H1 (cell line): Measurements from ENCODE around the gene ZIC3. TPM values are rescaled to one million over a fixed set of nuclear protein-coding genes. Genes with fewer than 3 reads are reported as not detected.

ENCODE experiments used
- CTCF ChIA-PET: fragments of 300-600 bp; sonication (Branson Sonifier 250); formaldehyde crosslinking; loops from one replicate; lab custom pipeline; 2021; ENCODE audit not compliant: partially characterized antibody; lab: Charles Lee
- POLR2A ChIA-PET: fragments of 300-600 bp; sonication (Branson Sonifier 250); formaldehyde crosslinking; loops from one replicate; lab custom pipeline; 2021; ENCODE audit warnings: inconsistent platforms; ENCODE audit not compliant: partially characterized antibody; lab: Charles Lee
- DNase-seq, 2 experiments: peaks; one replicate each; pipeline versions ENCODE4 v3.0.0 to v3.0.0-alpha.2; 2010 to 2022; ENCODE audit warnings: low spot score in 2 of 2, low read depth in 1 of 2, mixed read lengths in 1 of 2
- FAIRE-seq: peaks from 2 replicates; lab custom pipeline; 2011; peaks lifted over from hg19 to GRCh38; lab: Jason Lieb, UNC
- H2AFZ ChIP-seq: 2 replicates; pipeline ENCODE4 v1.8.1; 2012; ENCODE audit warnings: low read length, inconsistent platforms
- H2AK5ac ChIP-seq: 2 replicates; pipeline ENCODE4 v1.6.1; 2013; ENCODE audit warnings: low read depth, low read length
- H2BK120ac ChIP-seq: replicated peaks from 2 replicates; pipeline ENCODE3; 2013; ENCODE audit warnings: low read depth, low read length, inconsistent platforms
- H2BK12ac ChIP-seq: 2 replicates; pipeline ENCODE4 v1.6.1; 2013; ENCODE audit warnings: low read depth, low read length
- H2BK15ac ChIP-seq: 2 replicates; pipeline ENCODE4 v1.6.1; 2013; ENCODE audit warnings: low read length
- H2BK20ac ChIP-seq: 2 replicates; pipeline ENCODE4 v1.6.1; 2013; ENCODE audit warnings: low read length
- H2BK5ac ChIP-seq: 2 replicates; pipeline ENCODE4 v1.6.1; 2013; ENCODE audit warnings: low read depth, low read length
- H3K14ac ChIP-seq: 2 replicates; pipeline ENCODE4 v1.6.1; 2013; ENCODE audit warnings: inconsistent platforms; ENCODE audit not compliant: insufficient read length
- H3K18ac ChIP-seq: 2 replicates; pipeline ENCODE4 v1.6.1; 2013; ENCODE audit warnings: low read length; ENCODE audit errors: extremely low read depth
- H3K23ac ChIP-seq: 2 replicates; pipeline ENCODE4 v1.6.1; 2013; ENCODE audit warnings: inconsistent platforms; ENCODE audit not compliant: insufficient read length
- H3K23me2 ChIP-seq: 2 replicates; pipeline ENCODE4 v1.6.1; 2013; ENCODE audit warnings: low read depth, low read length
- H3K27ac ChIP-seq: 2 replicates; pipeline ENCODE4 v1.6.1; 2011; ENCODE audit warnings: low read depth, low read length, inconsistent platforms
- H3K27me3 ChIP-seq, 4 experiments: replicated peaks in 1 of 4; 1 replicate in 1 of 4; 2 replicates in 3 of 4; pipeline versions ENCODE4 v1.6.1 to v1.8.1; 2011 to 2013; ENCODE audit warnings: low read length in 3 of 4, mild to moderate bottlenecking in 3 of 4, inconsistent platforms in 2 of 4, mixed read lengths in 2 of 4, moderate library complexity in 1 of 4; ENCODE audit not compliant: control insufficient read depth in 3 of 4, insufficient read depth in 3 of 4; ENCODE audit errors: extremely low read depth in 1 of 4
- H3K36me3 ChIP-seq, 4 experiments: 2 replicates each; pipeline versions ENCODE4 v1.6.1 to v1.8.1; 2011 to 2013; ENCODE audit warnings: mild to moderate bottlenecking in 4 of 4, low read length in 3 of 4, moderate library complexity in 2 of 4, control low read depth in 1 of 4, inconsistent platforms in 1 of 4; ENCODE audit not compliant: insufficient read depth in 4 of 4, control insufficient read depth in 2 of 4
- H3K4ac ChIP-seq: replicated peaks from 2 replicates; pipeline ENCODE3; 2013; ENCODE audit warnings: low read length, low read depth, mixed read lengths, inconsistent platforms; ENCODE audit not compliant: insufficient read length
- H3K4me1 ChIP-seq, 4 experiments: replicated peaks in 1 of 4; 1 replicate in 1 of 4; 2 replicates in 3 of 4; pipeline versions ENCODE4 v1.6.1 to v1.8.1; 2011 to 2013; ENCODE audit warnings: low read length in 3 of 4, inconsistent platforms in 2 of 4, mixed read lengths in 1 of 4; ENCODE audit not compliant: insufficient read depth in 4 of 4, control insufficient read depth in 3 of 4
- H3K4me2 ChIP-seq, 2 experiments: 2 replicates each; pipeline versions ENCODE4 v1.6.1 to v1.8.1; 2011 to 2013; ENCODE audit warnings: low read depth in 2 of 2, low read length in 2 of 2, control low read depth in 1 of 2, inconsistent platforms in 1 of 2, mild to moderate bottlenecking in 1 of 2; ENCODE audit not compliant: insufficient read depth in 1 of 2
- H3K4me3 ChIP-seq, 4 experiments: fragments of 200-600, 300-600 bp in 1 of 4; sonication (generic), shearing (Covaris generic), sonication (Bioruptor Twin) in 1 of 4; 2 replicates each; pipeline versions ENCODE4 v1.5.1 to v1.8.1; 2011 to 2016; ENCODE audit warnings: low read length in 4 of 4, low read depth in 3 of 4, control low read depth in 2 of 4, inconsistent platforms in 2 of 4, mild to moderate bottlenecking in 2 of 4, mixed read lengths in 1 of 4, moderate library complexity in 1 of 4; ENCODE audit not compliant: insufficient read depth in 2 of 4; ENCODE audit errors: extremely low read depth in 1 of 4
- H3K56ac ChIP-seq: replicated peaks from 2 replicates; pipeline ENCODE3; 2013; ENCODE audit warnings: low read depth, mild to moderate bottlenecking, mixed read lengths, low read length, inconsistent platforms; ENCODE audit not compliant: insufficient read length
- H3K79me1 ChIP-seq: 2 replicates; pipeline ENCODE4 v1.6.1; 2013; ENCODE audit warnings: low read depth, low read length, control low read depth
- H3K79me2 ChIP-seq, 2 experiments: 2 replicates each; pipeline versions ENCODE4 v1.6.1 to v1.8.1; 2012 to 2013; ENCODE audit warnings: low read length in 2 of 2, mild to moderate bottlenecking in 2 of 2, inconsistent platforms in 1 of 2; ENCODE audit not compliant: insufficient read depth in 2 of 2, control insufficient read depth in 1 of 2
- H3K9ac ChIP-seq, 4 experiments: replicated peaks in 1 of 4; 1 replicate in 1 of 4; 2 replicates in 3 of 4; pipeline versions ENCODE4 v1.6.1 to v1.8.1; 2011 to 2013; ENCODE audit warnings: low read depth in 3 of 4, low read length in 3 of 4, control low read depth in 2 of 4, mild to moderate bottlenecking in 2 of 4, moderate library complexity in 2 of 4, inconsistent platforms in 1 of 4; ENCODE audit errors: extremely low read depth in 1 of 4
- H3K9me3 ChIP-seq, 2 experiments: 2 replicates each; pipeline versions ENCODE4 v1.6.1 to v1.8.1; 2012 to 2013; ENCODE audit warnings: mild to moderate bottlenecking in 2 of 2, moderate library complexity in 2 of 2, control low read depth in 1 of 2, inconsistent platforms in 1 of 2, low read depth in 1 of 2, low read length in 1 of 2, mixed read lengths in 1 of 2; ENCODE audit not compliant: insufficient read depth in 2 of 2
- H4K20me1 ChIP-seq, 2 experiments: replicated peaks in 1 of 2; 2 replicates each; pipeline versions ENCODE3 to v1.8.1; 2011 to 2013; ENCODE audit warnings: inconsistent platforms in 2 of 2, low read length in 2 of 2, mild to moderate bottlenecking in 1 of 2; ENCODE audit not compliant: insufficient read depth in 2 of 2, control insufficient read depth in 1 of 2
- H4K5ac ChIP-seq: 2 replicates; pipeline ENCODE4 v1.6.1; 2013; ENCODE audit warnings: low read length, low read depth, mixed read lengths, inconsistent platforms; ENCODE audit not compliant: insufficient read length
- H4K8ac ChIP-seq: 2 replicates; pipeline ENCODE4 v1.8.0; 2013; ENCODE audit warnings: mild to moderate bottlenecking, moderate library complexity, low read length, inconsistent platforms; ENCODE audit not compliant: insufficient read depth; ENCODE audit errors: extremely low read depth
- H4K91ac ChIP-seq: replicated peaks from 2 replicates; pipeline ENCODE3; 2013; ENCODE audit warnings: low read length, mixed read lengths, inconsistent platforms; ENCODE audit not compliant: insufficient read length
- ASH2L ChIP-seq: fragments of 200-600, 300-600 bp; sonication (generic); IDR thresholded peaks from one replicate; pipeline ENCODE4 v1.7.1; 2017; ENCODE audit warnings: low read length
- CBX5 ChIP-seq: fragments of 300-800, 300-1000 bp; sonication (generic); IDR thresholded peaks from 2 replicates; pipeline ENCODE4 v1.7.1; 2016; ENCODE audit warnings: antibody characterized with exemption, low read length, low read depth
- CREB1 ChIP-seq: IDR thresholded peaks from 2 replicates; pipeline ENCODE4 v1.6.1; 2012; ENCODE audit warnings: inconsistent platforms
- HDAC2 ChIP-seq, 2 experiments: fragments of 300-600 bp in 1 of 2; sonication (generic) in 1 of 2; IDR thresholded peaks; 2 replicates each; pipeline ENCODE4 v1.6.1; 2011 to 2012; ENCODE audit warnings: low read depth in 2 of 2, low read length in 2 of 2, mild to moderate bottlenecking in 2 of 2, moderate library complexity in 2 of 2, borderline replicate concordance in 1 of 2, inconsistent platforms in 1 of 2
- POU5F1 ChIP-seq: IDR thresholded peaks from 2 replicates; pipeline ENCODE4 v1.6.1; 2011; ENCODE audit warnings: low read depth, mild to moderate bottlenecking, low read length, moderate library complexity
- RBBP5 ChIP-seq: IDR thresholded peaks from 2 replicates; pipeline ENCODE4 v1.7.1; 2012; ENCODE audit warnings: low read depth, mild to moderate bottlenecking, inconsistent platforms, low read length, moderate library complexity, borderline replicate concordance
- RXRA ChIP-seq: IDR thresholded peaks from 2 replicates; pipeline ENCODE4 v1.6.1; 2011; ENCODE audit warnings: low read depth, mild to moderate bottlenecking, low read length, moderate library complexity; ENCODE audit not compliant: insufficient read depth
- SIX5 ChIP-seq: IDR thresholded peaks from 2 replicates; pipeline ENCODE4 v1.6.1; 2011; ENCODE audit warnings: mild to moderate bottlenecking, low read depth, low read length
- SP2 ChIP-seq: IDR thresholded peaks from 2 replicates; pipeline ENCODE4 v1.6.1; 2012; ENCODE audit warnings: mild to moderate bottlenecking, low read length, inconsistent platforms
- SRF ChIP-seq: IDR thresholded peaks from 2 replicates; pipeline ENCODE4 v1.6.1; 2011; ENCODE audit warnings: mild to moderate bottlenecking, low read depth, low read length, moderate library complexity
- WGBS, 2 experiments: shearing (Covaris generic) in 1 of 2; methylation state at CpG; one replicate each; pipeline versions ENCODE4 v1.1.6 to v1.1.7; 2013 to 2015; ENCODE audit warnings: low lambda C conversion rate in 2 of 2, mixed read lengths in 2 of 2, inconsistent platforms in 1 of 2, low coverage in 1 of 2, missing lambda C conversion rate in 1 of 2; ENCODE audit not compliant: insufficient replicate concordance in 2 of 2, insufficient coverage in 1 of 2, insufficient read length in 1 of 2; ENCODE audit errors: extremely low coverage in 1 of 2, missing lambda C conversion rate in 1 of 2; 5-methylcytosine and 5-hydroxymethylcytosine counted together
- polyA plus RNA-seq, 7 experiments: library from polyadenylated mRNA; depleted of rRNA in 3 of 7; stranded (reverse) in 5 of 7; unstranded in 2 of 7; fragments of >200 nt in 5 of 7; fragments of 200-250 nt in 2 of 7; gene quantifications; 1 replicate in 5 of 7; 2 replicates in 1 of 7; 4 replicates in 1 of 7; pipeline versions ENCODE4 v1.2.1 to v1.2.3, GENCODE V29; 2011 to 2013; ENCODE audit warnings: missing spikeins in 2 of 7, mixed read lengths in 2 of 7
- total RNA-seq: library from RNA; stranded (reverse); fragmentation: NEBNext Ultra II Directional; extraction: Animal tissue kit (Norgen Biotek cat#: 25700); gene quantifications from 2 replicates; pipeline ENCODE4 v1.2.1, GENCODE V29; 2021
- TF ChIP-seq, protein P1 (sequence below): IDR thresholded peaks from 2 replicates; pipeline ENCODE4 v1.6.1; 2012; ENCODE audit warnings: inconsistent platforms

ZIC3 gene
- total and polyA plus RNA-seq, 2 of the 8 experiments (the other 6 are each of a cell fraction or from before 2014, with no cell fraction given): 53.7 to 73.1 TPM

DNA sequence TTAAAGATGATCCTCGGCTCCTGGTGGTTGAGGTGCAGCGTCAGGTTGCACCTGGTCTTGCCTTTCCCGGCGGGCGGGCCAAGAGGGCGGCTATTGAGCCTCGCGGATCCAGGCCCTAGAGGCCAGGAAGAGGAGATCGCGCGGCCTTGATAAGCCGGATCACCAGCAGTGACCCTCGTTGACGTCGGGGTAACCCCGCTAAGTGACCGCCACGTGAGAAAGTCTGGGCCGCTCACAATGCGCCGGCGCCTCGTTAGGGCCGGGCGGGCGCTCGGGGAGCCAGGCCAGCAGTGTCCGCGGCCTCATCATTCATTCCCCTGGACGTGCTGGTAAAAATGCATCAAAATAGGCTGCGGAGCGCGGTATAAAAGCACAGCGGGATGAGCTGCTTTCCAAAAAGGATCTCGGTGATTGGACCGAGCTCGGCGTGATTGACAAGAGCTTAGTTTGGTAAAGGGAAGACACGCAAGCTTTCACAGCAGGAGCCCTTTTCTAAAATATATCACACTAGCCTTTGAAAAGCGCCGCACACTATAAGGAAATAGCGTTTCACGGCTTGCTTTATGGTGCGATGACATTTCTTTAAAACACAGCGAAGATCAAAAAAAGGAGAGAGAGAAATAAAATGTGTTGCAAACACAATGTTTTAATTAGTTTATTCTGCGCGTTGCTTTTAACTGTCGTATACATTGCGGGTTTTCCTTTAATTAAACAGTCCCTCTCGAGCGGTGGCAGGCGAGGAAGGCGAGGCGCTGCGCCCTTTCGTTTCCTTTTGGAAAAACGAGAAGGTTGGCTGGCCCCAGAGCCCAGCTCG lies 15.9 kb upstream of the ZIC3 start:
- peak overlapping the region; percentile 34 to 62 (median 40); a peak in 7 of 8 replicates for H3K4me3 ChIP-seq
- no peak overlapping the region for H2BK15ac ChIP-seq
- TF ChIP-seq CREB1: no peak
- no peak for TF ChIP-seq SRF
- TF ChIP-seq CBX5: no peak
- no peak for TF ChIP-seq HDAC2 (IDR thresholded peaks at IDR 0.05; ENCODE audit: borderline replicate concordance in 1 of 2, low read depth in 2 of 2, low read length in 2 of 2)
- no peak for TF ChIP-seq SIX5
- peak; percentile 12 for TF ChIP-seq ASH2L
- TF ChIP-seq POU5F1: no peak
- no peak for TF ChIP-seq RBBP5
- no peak for TF ChIP-seq RXRA
- TF ChIP-seq SP2: no peak
- TF ChIP-seq, protein P1, sequence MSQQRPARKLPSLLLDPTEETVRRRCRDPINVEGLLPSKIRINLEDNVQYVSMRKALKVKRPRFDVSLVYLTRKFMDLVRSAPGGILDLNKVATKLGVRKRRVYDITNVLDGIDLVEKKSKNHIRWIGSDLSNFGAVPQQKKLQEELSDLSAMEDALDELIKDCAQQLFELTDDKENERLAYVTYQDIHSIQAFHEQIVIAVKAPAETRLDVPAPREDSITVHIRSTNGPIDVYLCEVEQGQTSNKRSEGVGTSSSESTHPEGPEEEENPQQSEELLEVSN: peak; percentile 93

More for the DNA sequence above, 15.9 kb upstream of the ZIC3 start:
- Histone ChIP-seq H3K9me3 (no peaks in the 10 kb centered on the region), H4K91ac (no peak overlapping the region), H2BK20ac (no peak overlapping the region), H3K23me2 (peaks cover 6% of the 10 kb centered on the region; the same call in 1 of the 2 replicates), H4K8ac (peak overlapping the region; percentile 28; the same call in 1 of the 2 replicates), H3K79me2 (no peaks in the 10 kb centered on the region; a peak in 1 of 4 replicates), H4K5ac (peak overlapping the region; percentile 21), H3K27me3 (peaks cover 21 to 41% (median 37%) of the 10 kb centered on the region in 4 experiments), H2BK12ac (0 out of 2 replicates have a peak overlapping the region, but pooled peaks have one; percentile 27), H3K79me1 (no peaks in the 10 kb centered on the region), H3K9ac (no peak overlapping the region), H3K27ac (no peak overlapping the region), H3K18ac (peak overlapping the region; percentile 7; the same call in 1 of the 2 replicates), H4K20me1 (no peaks in the 10 kb centered on the region), H3K36me3 (no peaks in the 10 kb centered on the region), H2BK5ac (no peak overlapping the region), H3K23ac (no peak overlapping the region), H2BK120ac (no peak overlapping the region), H2AK5ac (no peak overlapping the region; the same call in 1 of the 2 replicates), H3K14ac (no peak overlapping the region), H2AFZ (no peak overlapping the region), H3K4me2 (peak overlapping the region; percentile 67 to 96), H3K4ac (no peak overlapping the region), H3K56ac (no peak overlapping the region), H3K4me1 (peaks cover 7 to 23% (median 16%) of the 10 kb centered on the region in 4 experiments; a peak in 6 of 7 replicates)
- POLR2A ChIA-PET: interaction anchor here (1.0 to 7.8 kb wide), 4 partner anchors 9 to 25 kb away, joined by 3 to 105 read pairs (median 8); partner anchors contain the start of gene ZIC3
- CTCF ChIA-PET: interaction anchor here (1.2 to 7.8 kb wide), 6 partner anchors 13 to 121 kb away, joined by 3 to 29 read pairs (median 4); no protein-coding TSS in a partner anchor
- DNase-seq: peak in 1 of 2 experiments; percentile 66
- 0% methylated on average over 26 of the region's 58 CpGs; no CpG with 5 or more reads in 1 of the 2 experiments for WGBS, 2 experiments
- peak; percentile 78 for FAIRE-seq
